Stimulated activated CD4-positive, alpha-beta T cell treated with anti-CD3 and anti-CD28 coated beads, Interleukin-4, amount 100 ng/mL, for 48 hours (primary cell): ENCODE measurements around the gene PRR29.
"Not testable (repeated sequence)": the region's sequence is repeated elsewhere in the genome, so short reads cannot be mapped to it uniquely, and the experiment has no call there.

Source experiments
- DNase-seq, 2 donors: peaks; one replicate each; pipeline ENCODE4 v3.0.0-alpha.2; 2020; ENCODE audit warnings: low read depth in 2 of 2

Gene PRR29

GRCh38 chr17:63974594-63975192 lies 23.5 kb upstream of the PRR29 start:
- DNase-seq = no peak

- no peak for DNase-seq
Observed at GRCh38 chr17:63975541-63976092, 22.5 kb upstream of the PRR29 start.

DNA sequence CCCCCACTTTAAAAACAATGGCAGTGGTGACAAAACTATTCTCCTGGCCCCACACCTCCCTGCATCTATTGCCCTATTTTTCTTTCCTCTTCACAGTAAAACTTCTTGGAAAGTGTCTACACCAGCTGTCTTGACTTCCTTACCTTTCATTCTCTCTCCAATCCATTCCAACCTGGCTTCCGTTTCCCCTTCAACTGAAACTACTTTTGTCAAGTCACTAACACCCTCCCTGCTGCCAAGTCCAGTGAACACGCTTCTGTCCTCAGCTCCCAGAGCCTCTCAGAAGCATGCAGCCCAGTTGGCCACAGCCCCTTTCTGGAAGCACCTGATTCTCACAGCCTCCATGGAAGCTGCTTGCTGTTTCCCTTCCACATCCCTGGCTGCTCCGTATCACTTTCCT lies 21.4 kb upstream of the PRR29 start:
- DNase-seq = no peak

DNA sequence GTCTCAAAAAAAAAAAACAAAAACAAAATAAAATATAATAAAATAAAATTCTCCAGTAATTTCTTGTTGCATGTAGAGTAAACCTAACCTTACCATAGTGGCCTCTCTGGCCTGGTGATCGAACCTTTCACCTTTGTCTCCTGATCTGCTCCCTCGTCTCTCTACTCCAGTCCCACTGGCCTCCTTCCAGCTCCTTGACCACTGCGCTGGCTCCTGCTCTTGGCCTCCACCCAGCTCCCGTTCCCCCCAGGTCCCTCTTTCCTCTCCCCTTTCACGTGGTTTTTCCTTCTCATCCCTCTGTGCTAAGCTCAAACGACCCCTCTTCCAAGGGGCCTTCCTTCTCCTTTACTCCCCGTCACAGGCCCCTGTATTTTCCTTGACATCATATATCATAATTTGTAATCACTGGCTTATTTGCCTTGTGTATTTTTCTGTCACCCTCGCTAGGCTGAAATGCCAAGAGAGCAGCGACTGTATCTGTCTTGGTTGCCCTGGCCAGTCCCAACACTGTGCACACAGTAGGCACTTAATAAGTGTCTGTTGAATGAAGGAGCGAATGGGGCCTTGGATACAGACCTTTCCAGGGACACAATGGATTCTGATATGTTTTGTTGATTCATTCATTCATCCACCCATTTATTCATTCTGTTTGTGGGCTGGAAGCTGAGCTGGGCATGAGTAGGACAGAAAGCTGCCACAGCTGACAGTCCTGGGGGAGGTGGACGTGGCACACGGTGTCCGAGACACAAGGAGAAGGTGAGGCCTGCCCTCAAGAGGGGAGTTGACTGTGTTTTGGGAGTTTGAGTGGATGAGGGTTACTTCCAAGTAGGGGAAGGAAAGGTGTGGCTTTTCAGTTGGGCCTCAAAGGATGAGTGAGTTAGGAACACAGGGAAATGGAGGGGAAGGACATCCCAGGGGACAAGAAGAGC lies 19.6 kb upstream of the PRR29 start:
- DNase-seq = no peak

- DNase-seq = not testable (repeated sequence)
Observed at GRCh38 chr17:63982641-63983040, 15.5 kb upstream of the PRR29 start.

GRCh38 chr17:63983320-63983719 lies 14.8 kb upstream of the PRR29 start:
- DNase-seq = no peak

DNA sequence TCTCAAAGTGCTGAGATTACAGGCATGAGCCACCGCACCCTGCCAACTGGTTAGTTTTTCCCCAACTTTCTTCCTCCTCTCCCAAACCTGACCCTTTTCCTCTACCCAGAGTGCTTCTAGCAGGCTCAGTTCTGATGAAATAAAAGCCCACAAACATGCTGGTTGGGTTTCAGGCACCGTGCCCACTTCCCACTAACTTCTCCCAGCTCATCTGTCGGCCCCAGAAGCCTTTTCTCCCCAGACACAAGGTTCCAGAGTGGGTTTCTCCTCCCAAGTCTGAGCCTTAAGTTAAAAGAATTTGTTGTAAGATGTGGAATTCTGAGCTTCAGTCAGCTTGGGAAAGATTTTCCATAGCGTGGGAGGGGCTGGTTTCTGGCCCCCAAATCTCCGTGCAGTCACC lies 13.9 kb upstream of the PRR29 start:
- no peak for DNase-seq

DNA sequence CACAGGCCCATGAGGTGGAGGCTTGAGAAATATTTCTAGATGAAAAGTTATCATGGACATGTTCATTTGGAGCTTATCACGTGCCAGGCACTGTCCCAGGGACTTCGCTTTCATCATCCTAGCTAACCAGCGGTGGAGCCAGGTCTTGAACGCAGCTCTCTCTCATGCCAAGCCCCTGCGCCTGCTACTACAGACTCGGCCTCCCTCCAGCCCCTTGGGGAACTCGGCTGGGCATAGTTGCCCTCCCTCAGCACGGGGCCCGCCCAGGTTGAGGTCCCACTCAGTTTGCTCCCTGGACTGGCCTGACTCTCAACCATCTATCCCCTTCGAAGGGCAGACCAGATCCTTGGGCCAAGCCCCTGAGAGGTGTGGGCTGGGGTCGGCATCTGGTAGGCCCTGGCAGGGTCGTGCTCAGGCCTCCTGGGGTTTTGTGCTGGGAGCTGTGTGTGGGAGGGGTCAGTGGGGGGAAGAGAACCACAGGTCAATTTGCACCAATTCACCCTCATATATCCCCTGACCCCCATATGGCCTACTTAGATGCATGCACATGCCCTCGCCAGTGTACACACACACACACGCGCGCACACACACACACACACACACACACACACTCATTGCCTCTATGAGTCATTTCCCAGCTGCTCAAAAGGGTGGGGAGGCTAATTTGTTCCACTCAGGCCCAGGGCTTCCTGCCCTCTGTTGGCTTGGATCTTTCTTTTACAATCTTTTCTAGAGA lies 13.3 kb upstream of the PRR29 start:
- peak in 1 of 2 donors; percentile 47 for DNase-seq

- DNase-seq = no peak
Observed at GRCh38 chr17:63985387-63986140, 12.6 kb upstream of the PRR29 start.

DNA sequence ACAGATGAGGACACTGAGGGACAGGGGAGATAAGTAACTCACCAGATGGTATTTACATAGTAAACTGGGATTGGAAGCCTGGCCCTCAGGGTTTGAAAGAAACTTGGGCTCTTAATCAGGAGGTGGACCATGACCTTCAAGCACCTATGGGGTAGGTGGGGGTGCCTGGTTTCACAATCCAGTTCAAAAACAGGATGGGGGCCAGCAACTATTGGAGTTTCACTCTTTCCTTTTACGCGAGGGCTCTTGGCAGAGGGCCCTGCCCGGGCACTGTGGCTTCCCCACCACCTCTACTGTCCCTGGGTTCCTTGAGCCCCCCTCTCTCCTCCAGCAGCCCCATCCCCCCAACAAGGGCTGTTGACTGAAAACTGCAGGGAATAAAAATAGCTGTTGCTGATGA lies 11.3 kb upstream of the PRR29 start:
- DNase-seq = no peak

- DNase-seq = no peak
Observed at GRCh38 chr17:63987221-63988126, 10.7 kb upstream of the PRR29 start.

DNA sequence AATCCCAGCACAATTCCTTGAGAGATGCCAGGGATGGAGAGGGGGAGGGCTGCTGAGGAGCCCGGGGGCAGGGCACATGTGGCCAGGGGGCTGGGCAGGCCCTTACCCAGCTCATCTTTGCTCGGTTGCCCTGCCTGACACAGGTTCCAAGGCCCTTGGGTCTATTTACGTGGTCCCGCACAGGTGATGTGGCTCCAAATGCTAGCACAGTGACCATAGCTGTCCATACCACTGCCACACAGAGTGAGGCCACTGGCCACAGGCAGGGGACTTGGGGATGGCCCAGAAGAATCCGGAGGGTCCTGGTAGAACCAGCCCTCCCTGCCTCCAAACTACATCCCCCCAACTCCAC lies 10.0 kb upstream of the PRR29 start:
- no peak for DNase-seq

GRCh38 chr17:63988741-63989621 lies 9.2 kb upstream of the PRR29 start:
- no peak for DNase-seq

GRCh38 chr17:63989622-63990345 lies 8.4 kb upstream of the PRR29 start:
- DNase-seq = no peak

DNA sequence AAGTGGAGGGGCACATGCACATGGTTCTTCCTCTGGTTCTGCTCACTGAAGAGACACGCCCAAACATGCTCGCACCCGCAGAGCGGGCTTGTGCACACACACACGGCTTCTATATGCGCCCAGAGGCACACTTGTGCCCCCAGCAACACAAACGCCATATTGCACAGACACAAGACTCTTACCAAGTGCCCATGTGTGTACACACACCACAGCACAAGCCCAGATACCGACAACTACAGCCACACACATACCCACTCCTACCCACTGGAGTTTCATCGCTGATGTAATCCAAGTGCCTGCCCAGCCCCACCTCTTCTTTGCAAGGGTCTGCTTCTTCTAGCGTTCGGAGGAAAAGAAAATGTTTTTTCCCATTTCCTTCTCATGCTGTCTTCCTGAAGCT lies 6.5 kb upstream of the PRR29 start:
- no peak for DNase-seq

DNA sequence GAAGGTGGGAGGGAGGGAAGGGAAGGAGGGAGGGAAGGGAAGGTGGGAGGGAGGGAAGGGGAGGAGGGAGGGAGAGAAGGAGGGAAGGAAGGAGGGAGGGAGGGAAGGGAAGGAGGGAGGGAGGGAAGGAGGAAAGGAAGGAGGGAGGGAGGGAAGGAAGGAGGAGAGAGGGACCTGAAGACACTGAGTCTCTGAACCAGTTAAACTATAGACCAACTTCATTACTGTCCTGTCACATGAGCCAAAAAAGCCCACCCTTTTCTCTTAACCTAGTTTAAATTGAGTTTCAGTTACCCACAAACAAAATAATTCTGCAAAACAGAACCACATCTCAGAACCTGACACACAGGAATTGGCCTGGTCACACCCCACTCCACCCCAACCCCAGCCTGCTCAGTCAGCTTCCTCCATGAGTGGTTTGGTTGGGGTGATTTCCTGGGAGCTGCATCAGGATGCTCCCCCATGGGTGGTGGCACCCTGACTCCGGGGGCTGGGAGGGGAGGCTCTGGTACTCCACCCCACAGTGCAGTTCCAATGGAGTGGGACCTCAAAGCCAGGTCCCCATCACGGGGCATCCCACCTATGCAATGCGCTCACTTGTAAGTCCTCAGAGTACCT lies 4.7 kb upstream of the PRR29 start:
- no peak for DNase-seq

DNA sequence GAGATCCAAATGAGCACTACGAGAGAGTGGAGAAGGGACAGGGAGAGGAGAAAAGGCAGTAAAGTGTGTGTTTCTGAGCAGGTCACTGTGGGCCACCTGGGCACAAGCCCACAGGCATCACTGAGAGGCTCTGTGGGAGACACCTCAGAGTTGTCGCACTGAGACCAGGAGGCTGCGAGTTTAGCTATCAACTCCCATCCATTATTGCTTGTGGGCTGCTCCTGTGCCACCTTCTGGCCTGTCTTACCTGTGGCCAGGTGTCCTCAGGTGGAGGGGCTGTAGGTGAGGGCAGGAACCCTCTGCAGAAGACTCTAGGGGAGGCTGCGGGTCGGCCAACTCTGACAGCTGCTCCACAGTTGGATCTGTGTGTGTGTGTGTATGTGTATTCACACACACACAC lies 2.5 kb upstream of the PRR29 start:
- no peak for DNase-seq

DNA sequence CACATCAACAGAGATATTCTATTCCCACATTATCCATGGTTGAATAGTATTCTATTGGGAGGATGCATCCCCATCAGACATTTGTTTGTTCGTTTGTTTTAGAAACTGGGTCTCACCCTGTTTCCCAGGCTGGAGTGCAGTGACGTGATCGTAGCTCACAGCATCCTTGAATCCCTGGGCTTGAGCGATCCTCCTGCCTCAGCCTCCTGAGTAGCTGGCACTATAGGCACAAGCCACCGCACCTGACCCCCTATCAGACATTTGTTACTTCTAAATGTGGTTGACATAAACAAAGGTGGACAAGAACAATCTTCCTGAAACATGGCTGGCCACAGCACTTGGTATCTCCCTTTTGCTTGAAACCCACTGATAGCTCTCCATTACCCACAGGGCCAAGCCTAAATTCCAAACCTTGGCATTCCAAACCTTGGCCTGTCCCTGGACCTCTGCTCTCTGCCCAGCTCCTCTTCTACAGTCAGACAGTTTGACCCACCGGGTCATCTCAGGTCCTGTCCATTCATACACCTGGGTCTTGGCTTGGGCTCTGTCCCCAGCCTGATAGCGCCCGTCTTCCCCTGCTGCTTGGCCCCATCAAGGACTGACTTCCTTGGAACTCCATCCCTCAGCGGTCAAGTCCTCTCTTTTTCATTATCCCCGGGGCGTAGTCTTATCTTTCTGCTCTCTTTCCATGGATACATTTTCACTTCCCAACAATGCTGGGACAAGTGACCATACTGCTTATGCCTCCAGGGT lies 1.5 kb upstream of the PRR29 start:
- DNase-seq = no peak
